ENCODE results near the gene ADGRB3. TPM values are rescaled to one million over a fixed set of nuclear protein-coding genes. Genes with fewer than 3 reads are reported as not detected.
"Not testable (repeated sequence)": the region's sequence is repeated elsewhere in the genome, so short reads cannot be mapped to it uniquely, and the experiment has no call there.

Gene ADGRB3
- total RNA-seq, 1 donor from 2014 or later, result 3.3 TPM

DNA sequence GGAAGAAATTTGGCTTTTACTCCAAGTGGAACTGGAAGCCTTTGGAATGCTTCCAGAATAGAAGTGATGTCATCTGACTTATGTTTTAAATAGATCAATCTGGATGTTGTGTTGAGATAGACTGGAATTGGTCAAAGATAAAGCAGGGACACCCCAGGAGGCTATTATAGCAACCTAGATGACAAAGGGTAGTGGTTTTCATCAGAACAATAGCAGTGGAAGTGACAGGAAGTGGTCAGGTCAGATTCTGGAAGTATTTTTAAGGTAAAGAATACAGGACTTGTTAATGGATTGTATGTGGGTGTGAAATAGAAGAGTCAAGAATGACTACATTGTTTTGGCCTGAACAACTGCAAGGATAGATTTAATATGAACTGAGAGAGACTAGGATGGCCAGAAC is 191.4 kb downstream of the ADGRB3 start:
- no peak for DNase-seq

DNA sequence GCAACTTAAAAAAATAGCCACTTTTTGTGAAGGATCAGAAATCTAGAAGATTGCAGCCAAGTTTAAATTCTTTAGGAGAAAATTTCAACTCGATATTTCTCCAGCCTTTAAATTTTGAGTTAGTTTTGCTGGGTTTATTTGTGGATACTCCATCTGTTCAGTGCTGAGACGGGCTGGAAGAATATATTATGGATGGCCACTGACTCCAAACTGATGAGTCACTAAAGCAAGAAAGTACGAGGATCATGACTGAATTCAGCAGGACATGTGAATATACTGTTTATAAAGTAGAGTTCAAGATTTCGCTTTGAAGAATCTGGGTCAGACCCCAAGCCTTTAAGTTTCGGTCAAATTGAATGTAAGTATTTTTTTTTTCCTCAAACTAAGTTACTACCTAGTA is 199.5 kb downstream of the ADGRB3 start:
- no peak for DNase-seq

DNA sequence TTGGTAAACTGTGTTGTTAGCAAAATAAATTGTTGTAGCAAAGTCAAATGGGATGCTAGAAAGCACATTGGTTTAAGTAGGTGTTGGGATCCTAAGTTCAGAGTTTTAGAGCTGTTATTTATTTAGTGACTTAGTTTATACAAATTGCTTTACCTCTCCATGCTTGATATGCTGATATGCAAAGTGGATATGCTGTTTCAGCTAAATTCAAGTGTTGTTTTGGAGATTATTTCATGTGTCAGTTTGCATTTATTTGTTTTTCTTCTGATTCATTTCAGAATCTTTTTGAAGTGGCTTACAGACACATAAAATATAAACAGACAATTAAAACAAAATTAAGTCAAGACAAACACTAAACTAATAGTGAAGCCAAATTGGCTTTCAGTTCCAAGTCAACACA is 203.5 kb downstream of the ADGRB3 start:
- DNase-seq, result no peak

GRCh38 chr6:68852791-68853190 is 217.7 kb downstream of the ADGRB3 start:
- DNase-seq, result no peak

GRCh38 chr6:68859233-68859632 is 224.2 kb downstream of the ADGRB3 start:
- DNase-seq, result no peak

DNA sequence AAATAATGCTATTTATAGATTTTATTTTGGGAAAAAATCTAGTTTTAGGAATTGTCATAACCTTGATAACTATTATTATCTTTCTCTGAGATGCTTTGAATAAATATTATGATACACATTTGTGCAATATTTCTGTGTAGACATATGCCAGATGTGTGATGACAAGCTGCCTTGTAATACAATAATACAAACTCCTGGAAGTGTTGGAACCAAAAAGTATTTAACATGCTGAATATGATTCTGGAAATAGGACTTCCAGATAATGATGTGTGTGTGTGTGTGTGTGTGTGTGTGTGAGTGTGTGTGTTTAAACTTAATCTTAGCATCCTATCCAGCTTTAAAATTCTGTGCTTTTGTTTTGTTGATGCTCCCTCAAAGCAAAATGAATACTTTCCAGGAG is 233.6 kb downstream of the ADGRB3 start:
- no peak for DNase-seq

GRCh38 chr6:68873236-68873635 is 238.2 kb downstream of the ADGRB3 start:
- no peak for DNase-seq

DNA sequence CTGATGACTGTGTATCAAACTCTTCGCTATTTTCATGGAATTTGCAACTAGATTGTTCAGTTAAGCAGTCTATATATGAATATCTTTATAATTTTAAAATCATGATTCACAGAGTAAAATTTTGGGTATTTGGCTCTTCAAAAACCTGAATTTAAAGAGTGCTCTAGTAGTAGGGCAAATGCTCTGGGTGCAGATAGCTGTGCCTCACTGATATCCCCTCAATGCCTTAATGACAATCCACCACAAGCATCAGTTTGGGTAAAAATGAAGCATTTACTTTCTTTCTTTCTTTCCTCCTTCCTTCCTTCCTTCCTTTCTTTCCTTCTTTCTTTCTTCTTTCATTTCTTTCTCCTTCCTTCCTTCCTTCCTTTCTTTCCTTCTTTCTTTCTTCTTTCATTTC is 239.7 kb downstream of the ADGRB3 start:
- no peak for DNase-seq

DNA sequence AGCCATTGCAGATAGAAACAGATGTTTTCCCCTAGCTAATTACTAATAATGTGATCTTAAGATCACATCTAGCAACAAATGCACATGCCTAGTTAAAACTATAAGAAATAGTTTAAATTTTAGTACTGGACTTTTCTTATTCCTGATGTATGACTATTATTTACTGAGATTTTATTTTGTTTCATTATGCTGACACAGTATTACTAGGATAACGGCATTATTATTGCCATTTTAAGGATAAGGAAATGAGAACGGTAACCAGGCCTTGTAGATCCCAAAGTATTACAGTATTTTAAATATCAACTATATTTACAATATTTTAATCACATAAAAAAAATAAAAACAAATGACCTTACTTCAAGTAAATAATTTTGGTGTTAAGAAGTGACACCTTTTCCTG is 240.3 kb downstream of the ADGRB3 start:
- no peak for DNase-seq

DNA sequence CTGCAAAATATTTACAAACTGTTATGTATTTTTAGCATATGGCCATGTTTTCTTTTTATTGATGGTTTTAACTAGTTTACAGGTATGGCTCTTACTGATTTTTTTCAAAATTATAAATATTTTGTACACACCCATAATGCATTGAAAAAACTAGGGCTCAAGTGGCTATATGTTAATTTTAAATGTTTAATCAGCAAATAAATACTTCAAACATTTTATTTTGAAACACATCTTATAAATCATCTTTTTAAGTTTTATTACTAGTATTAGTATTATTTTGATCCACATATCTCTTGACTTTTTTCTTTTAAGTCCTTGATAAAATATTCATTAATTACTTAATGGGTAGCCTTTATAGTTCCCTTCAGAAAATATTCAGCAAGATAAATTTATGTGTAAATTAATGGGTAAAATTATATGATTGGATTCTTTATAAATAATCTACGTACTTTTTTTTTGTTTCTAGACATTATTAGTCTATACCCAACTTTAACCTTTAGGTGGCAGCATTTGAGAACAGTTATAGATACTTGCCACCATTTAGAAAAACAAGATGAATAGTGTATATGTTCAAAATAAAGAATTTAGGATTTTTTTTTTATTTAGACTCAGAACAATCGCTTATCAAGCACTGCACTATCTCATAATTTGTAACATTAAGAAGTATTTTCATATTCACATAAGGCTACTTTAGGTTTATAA is 241.9 kb downstream of the ADGRB3 start:
- no peak for DNase-seq

GRCh38 chr6:68880050-68880813 is 245.2 kb downstream of the ADGRB3 start:
- DNase-seq, result no peak

GRCh38 chr6:68883325-68883724 is 248.2 kb downstream of the ADGRB3 start:
- DNase-seq, result not testable (repeated sequence)

DNA sequence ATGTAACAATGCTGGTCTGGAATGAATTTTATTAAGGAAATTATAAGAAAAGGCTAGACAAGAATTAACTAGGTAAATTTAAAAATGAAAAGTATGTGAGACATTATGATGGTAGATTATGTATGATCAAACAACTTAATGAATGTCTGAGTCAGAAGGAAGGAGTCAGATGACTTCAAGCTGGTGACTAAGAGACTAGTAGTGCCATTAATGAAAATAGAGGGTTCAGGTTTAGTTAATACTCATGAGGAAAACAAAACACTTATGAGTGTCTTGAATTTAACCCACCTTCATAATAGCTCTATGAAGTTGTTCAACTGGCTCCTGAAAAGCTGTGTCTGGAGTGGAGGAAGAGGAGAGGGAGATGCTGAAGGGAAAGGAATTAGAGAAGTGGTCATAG is 256.3 kb downstream of the ADGRB3 start:
- no peak for DNase-seq

DNA sequence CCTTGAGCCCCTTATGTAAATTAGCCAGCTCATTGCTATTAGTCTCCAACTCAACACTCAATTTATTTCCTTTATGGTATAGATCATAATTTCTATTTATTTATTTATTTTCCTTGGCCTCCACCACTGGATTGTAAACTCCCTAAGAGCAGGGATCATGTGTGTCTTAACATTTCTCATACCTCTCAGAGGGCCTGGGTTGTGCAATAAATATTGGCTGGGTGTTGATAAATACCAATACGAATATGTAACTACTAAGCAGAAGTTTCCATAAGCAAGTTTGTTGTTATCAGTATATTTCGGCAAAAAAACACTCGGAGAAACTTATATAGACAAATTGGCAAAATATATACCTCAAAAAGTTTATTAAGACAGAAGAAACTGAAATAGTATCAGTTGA is 257.4 kb downstream of the ADGRB3 start:
- DNase-seq, result peak; percentile 7

DNA sequence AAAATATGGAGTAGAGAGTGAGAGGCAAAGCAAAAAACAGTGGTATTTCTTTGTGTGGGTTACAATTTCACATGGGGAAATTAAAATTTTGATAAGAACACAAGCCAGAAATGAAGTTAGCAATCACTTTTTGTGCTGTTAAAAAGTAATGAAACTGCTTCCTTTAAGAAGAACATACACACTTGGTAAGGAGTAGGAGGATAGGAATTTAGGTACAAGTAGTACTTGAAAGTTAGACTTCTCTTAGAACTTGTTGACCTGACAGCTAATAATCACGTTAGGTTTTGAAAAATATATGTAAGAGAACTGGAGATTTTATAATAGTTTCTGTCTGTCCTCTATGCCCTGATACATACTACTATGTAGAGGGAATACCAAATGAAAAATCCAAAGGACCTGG is 260.8 kb downstream of the ADGRB3 start:
- no peak for DNase-seq

GRCh38 chr6:68901044-68901443 is 266.0 kb downstream of the ADGRB3 start:
- DNase-seq, result no peak

GRCh38 chr6:68911334-68911733 is 276.3 kb downstream of the ADGRB3 start:
- no peak for DNase-seq

- DNase-seq, result no peak
These were observed 276.7 kb downstream of the ADGRB3 start for GRCh38 chr6:68911811-68912210.

DNA sequence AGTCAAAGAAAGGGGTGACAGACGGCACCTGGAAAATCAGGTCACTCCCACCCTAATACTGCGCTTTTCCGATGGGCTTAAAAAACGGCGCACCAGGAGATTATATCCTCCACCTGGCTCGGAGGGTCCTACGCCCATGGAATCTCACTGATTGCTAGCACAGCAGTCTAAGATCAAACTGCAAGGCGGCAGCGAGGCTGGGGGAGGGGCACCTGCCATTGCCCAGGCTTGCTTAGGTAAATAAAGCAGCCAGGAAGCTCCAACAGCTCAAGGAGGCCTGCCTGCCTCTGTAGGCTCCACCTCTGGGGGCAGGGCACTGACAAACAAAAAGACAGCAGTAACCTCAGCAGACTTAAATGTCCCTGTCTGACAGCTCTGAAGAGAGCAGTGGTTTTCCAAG is 277.7 kb downstream of the ADGRB3 start:
- DNase-seq, result not testable (repeated sequence)

DNA sequence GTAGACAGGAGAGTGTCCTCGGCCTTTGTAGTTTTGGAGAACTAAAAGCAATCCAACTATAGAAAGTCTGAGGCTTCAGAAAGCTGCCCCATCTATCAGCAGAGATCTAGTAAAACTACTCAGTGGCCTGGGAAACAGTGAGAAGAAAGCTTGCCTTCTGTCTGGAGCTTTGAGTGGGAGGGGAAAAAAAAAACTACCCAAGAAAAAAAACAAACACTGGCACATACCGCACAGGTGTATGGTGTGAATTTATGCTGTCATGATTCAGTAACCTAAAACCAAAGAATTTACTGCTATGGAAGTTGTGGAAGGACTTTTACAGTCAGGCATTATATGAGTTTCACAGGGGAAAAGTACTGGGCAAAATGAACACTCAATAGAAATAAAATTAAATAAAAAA is 280.5 kb downstream of the ADGRB3 start:
- DNase-seq, result no peak

- DNase-seq, result no peak
These were observed 284.5 kb downstream of the ADGRB3 start for GRCh38 chr6:68919537-68919936.

DNA sequence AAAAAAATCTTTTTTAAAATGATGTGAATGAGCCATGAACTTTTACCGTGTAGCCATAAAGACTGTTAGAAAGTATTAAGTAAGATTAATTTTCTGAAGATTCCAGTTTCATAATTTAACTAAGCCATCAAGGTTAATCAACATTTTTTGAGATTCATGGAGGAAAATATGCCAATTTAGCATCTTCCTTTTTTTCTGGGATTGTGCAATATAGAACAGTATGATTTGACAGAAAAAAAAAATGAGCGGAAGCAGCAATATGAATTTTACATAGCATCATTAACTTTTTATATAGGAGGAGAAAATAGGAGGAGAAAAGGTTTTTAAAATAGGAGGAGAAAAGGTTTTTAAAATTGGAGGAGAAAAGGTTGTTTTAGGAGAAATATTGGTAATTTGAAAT is 306.3 kb downstream of the ADGRB3 start:
- no peak for DNase-seq

GRCh38 chr6:68947721-68948120 is 312.6 kb downstream of the ADGRB3 start:
- DNase-seq, result no peak

DNA sequence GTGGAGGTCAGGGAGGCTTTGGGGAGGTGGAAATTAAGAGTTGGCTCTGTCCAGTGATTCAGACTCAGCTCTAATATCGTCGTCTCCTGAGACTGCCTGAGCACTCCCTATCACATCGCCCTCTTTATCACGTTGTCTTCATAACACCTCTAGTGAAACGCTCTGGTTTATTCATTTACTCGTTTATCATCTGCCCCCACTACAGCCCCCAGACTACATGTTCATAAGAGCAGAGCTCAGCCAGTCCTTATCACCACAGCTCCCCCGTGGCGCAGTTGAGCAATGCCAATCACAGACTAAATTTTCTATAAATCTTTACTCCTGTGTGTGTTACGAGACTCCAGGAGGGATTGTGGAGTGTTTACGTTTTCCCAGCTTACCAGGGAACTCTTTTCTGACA is 316.2 kb downstream of the ADGRB3 start:
- DNase-seq, result no peak

All from skin of body (tissue), 2 donors.